Raji (cell line): ENCODE measurements around the gene NHERF2.

ENCODE experiments used
- POLR2A ChIP-seq: IDR thresholded peaks from 2 replicates; pipeline ENCODE4 v1.6.1; 2011; ENCODE audit warnings: low read depth, low read length, control low read depth; ENCODE audit not compliant: insufficient read depth

NHERF2 gene

DNA sequence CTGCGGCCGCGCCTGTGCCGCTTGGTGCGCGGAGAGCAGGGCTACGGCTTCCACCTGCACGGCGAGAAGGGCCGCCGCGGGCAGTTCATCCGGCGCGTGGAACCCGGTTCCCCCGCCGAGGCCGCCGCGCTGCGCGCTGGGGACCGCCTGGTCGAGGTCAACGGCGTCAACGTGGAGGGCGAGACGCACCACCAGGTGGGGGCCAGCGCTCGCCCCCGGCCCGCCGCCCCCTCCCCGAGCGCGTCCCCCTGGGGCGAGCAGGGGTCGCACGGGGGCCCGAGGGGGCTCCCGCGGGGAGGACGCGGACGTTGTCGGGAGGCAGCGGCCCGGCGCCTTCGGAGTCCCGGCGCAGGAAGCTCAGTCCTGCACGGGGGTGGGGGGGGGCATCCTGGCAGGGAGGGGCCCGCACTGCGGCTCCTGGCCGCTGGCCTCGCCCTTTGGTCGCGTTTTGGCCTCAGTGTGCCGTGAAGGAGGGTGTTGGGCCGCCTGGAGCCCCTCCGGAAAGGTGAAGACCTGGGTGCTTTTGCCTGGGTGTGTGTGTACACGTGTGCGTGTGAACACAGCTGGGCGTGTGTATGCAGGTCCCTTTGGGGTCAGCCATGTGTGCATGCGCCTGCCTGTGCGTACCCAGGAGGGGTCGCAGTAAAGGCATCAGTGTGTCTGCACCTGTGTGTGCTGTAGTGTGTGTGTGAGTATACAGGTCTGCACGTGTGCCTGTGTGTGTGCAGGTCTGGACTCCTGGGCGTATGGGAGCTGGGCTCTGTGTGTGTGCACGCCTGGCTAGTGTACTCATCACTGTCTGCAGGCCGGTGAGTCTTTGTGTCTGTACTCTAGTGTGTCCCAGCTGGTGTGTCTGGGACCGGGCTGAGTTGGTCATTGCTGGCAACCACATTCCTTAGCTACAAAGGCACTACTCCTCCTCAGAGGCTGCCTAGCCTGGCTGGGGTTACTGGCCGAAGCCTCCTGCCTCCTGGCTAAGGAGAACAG, 615 bp downstream of the NHERF2 start:
- no peak for TF ChIP-seq POLR2A

GRCh38 chr16:2028146-2028545, 1.4 kb downstream of the NHERF2 start:
- no peak for TF ChIP-seq POLR2A

GRCh38 chr16:2028620-2029220, 2.0 kb downstream of the NHERF2 start:
- no peak for TF ChIP-seq POLR2A

- no peak for TF ChIP-seq POLR2A
Observed at GRCh38 chr16:2029350-2029749, 2.6 kb downstream of the NHERF2 start.

- no peak for TF ChIP-seq POLR2A
Observed at GRCh38 chr16:2030036-2030435, 3.3 kb downstream of the NHERF2 start.

GRCh38 chr16:2031081-2031577, 4.4 kb downstream of the NHERF2 start:
- no peak for TF ChIP-seq POLR2A

GRCh38 chr16:2032285-2033056, 5.8 kb downstream of the NHERF2 start:
- no peak for TF ChIP-seq POLR2A

DNA sequence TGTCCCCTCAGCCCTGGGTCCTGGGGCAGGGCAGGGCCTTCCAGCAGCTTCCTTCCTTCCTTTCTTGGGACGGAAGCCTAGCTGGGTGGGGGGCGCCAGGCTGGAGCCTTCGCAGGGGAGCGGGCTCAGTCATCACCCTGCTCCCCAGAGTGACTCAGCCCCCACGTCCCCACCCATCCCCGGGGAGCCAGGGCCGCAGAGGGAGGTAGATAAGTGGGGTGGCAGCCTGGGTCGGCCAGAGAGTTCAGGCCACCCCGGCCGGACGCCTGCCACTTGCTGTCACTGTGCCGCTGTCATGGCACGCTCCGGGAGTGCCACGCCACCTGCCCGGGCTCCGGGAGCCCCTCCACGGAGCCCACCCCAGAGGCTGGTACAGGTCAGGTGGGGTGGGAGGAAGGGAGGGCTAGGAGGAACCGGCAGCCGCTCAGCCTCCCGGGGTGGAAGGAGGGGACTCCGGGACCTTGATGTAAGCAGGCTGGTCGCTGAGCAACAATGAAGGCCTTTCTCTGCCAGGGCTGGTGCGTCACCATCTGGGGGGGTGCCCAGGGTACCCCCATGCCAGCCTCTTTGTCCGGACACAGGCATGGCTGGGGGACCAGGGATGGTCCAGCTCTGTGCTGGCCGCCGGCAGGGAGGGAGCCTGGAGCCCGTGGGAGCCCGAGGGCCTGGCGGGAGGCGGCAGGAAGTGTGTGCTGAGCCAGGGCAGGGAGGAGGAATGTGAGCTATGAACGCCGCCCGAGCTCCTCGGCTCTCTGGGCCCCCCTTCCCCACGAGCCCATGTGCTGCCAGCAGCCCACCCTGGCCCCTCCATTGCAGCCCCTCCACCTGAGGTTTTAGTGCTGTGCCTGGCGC, 6.6 kb downstream of the NHERF2 start:
- no peak for TF ChIP-seq POLR2A

GRCh38 chr16:2034696-2035430, 8.2 kb downstream of the NHERF2 start:
- TF ChIP-seq POLR2A = no peak

DNA sequence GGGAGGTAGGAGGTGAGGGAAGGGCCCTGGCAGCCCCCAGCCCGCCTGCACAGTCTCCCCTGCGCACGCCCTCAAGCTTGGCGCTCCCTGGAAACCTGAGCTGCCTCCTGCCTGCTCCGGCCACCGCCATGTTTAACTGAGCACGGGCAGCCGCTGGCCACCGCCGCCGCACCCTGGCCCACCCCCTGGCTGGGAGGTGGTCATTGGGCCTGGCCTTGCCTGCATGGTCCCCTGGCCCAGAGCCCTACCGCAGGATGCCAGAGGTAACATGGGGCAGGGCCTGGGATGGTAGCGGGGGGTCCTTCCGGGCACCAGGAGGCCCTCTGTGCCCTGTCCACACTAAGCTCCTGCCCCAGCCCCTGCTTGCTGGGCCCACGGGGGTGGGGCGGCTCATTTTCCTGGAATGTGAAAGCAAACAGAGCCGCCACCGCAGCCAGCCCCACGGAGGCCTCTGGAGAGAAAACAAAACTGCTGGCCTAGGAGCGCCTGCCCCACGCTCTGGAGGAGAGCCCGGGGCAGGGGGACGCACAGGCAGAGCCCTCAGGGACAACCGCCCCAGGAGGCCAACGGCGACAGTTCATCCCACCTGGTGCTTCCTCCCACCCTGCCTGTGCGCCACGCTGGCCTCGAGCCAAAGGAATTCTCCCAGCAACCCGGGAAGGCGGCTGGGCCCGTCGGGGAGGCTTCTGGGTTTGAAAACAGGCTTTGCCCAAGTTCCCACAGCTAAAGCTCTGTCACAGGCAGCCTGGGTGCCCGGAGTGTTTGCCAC, 8.9 kb downstream of the NHERF2 start:
- no peak for TF ChIP-seq POLR2A

DNA sequence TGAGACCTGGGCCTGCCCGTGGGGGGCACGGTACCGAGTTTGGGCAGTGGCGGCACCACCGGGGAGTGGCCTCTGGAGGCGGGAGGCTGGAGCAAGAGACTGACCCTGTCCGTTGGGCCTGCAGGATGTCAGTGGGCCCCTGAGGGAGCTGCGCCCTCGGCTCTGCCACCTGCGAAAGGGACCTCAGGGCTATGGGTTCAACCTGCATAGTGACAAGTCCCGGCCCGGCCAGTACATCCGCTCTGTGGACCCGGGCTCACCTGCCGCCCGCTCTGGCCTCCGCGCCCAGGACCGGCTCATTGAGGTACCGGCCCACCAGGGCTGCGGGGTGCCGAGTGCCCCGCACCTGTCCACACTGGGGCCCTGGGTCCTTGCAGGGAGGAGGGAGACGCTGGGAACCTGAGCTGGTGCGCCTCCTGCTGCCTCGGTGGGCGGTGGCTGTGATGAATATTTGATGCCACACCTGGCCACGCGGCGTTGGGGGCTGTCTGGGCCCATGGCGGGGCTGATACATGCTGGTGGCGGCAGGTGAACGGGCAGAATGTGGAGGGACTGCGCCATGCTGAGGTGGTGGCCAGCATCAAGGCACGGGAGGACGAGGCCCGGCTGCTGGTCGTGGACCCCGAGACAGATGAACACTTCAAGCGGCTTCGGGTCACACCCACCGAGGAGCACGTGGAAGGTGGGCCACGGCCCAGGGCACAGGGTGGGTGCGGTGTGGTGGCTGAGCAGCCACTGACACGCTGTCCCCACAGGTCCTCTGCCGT, 9.7 kb downstream of the NHERF2 start:
- TF ChIP-seq POLR2A = no peak

DNA sequence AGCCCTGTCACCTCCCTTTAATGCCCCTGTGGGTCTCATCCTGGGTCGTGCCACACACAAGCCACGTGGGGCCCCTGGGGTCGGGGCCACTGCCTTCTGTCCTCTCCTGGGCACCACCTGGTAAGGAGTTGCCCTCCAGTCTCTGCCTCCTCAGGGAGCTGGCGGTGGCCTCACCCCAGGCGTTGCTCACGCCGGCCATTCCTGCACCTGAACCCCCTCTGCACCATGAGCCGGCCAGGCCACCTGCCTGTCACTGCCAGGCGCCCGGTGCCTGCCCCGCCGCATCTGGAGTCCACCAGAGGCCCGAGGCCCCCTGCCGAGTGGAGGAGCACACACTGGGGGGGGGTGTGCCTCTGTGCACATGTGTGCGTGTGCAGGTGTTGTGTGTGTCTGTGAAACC, 10.4 kb downstream of the NHERF2 start:
- TF ChIP-seq POLR2A = no peak
